SHP77 (cell line): ENCODE data around the gene CATSPERB.
"Not testable (repeated sequence)": the region's sequence is repeated elsewhere in the genome, so short reads cannot be mapped to it uniquely, and the experiment has no call there.

Experiments used
- DNase-seq, 2 experiments: peaks; one replicate each; lab custom pipeline; 2025; lab: John Stamatoyannopoulos, UW

The CATSPERB gene

GRCh38 chr14:91580876-91581577 is 150.9 kb downstream of the CATSPERB start:
- DNase-seq, result no peak

GRCh38 chr14:91577632-91578233 is 154.2 kb downstream of the CATSPERB start:
- no peak for DNase-seq

- DNase-seq, result no peak
Observed at GRCh38 chr14:91575469-91576208, 156.2 kb downstream of the CATSPERB start.

- DNase-seq, result peak; percentile 43 to 60
Observed at GRCh38 chr14:91573894-91574837, 157.7 kb downstream of the CATSPERB start.

- no peak for DNase-seq
Observed at GRCh38 chr14:91573528-91573893, 158.4 kb downstream of the CATSPERB start.

GRCh38 chr14:91570021-91570420 is 161.9 kb downstream of the CATSPERB start:
- no peak for DNase-seq

GRCh38 chr14:91569301-91569700 is 162.6 kb downstream of the CATSPERB start:
- DNase-seq, result no peak

GRCh38 chr14:91568626-91569025 is 163.3 kb downstream of the CATSPERB start:
- DNase-seq, result no peak

- not testable (repeated sequence) for DNase-seq
Observed at GRCh38 chr14:91567827-91568226, 164.1 kb downstream of the CATSPERB start.

GRCh38 chr14:91555531-91555930 is 176.4 kb downstream of the CATSPERB start:
- no peak for DNase-seq

- DNase-seq, result no peak
Observed at GRCh38 chr14:91554535-91555332, 177.2 kb downstream of the CATSPERB start.

- DNase-seq, result no peak
Observed at GRCh38 chr14:91548108-91548507, 183.8 kb downstream of the CATSPERB start.

- DNase-seq, result no peak
Observed at GRCh38 chr14:91545946-91546716, 185.8 kb downstream of the CATSPERB start.

- no peak for DNase-seq
Observed at GRCh38 chr14:91545204-91545603, 186.7 kb downstream of the CATSPERB start.

- no peak for DNase-seq
Observed at GRCh38 chr14:91536327-91536726, 195.6 kb downstream of the CATSPERB start.

GRCh38 chr14:91534059-91534458 is 197.8 kb downstream of the CATSPERB start:
- DNase-seq, result not testable (repeated sequence)

GRCh38 chr14:91533623-91534022 is 198.3 kb downstream of the CATSPERB start:
- no peak for DNase-seq
